Esophagus muscularis mucosa (tissue), 3 donors: Measurements from ENCODE around the gene PRKCD.

Experiments
- CTCF ChIP-seq, 3 experiments: fragments of 200-600 bp in 2 of 3; fragments of 450-650 bp in 1 of 3; sonication (generic) in 2 of 3; IDR thresholded peaks; one replicate each; pipeline ENCODE4 v1.5.1; 2017 to 2019; ENCODE audit warnings: antibody characterized with exemption in 3 of 3, mild to moderate bottlenecking in 2 of 3, moderate library complexity in 1 of 3
- EP300 ChIP-seq: sonication (generic); formaldehyde crosslinking; IDR thresholded peaks from one replicate; pipeline ENCODE4 v1.6.1; 2017; ENCODE audit warnings: antibody characterized with exemption

DNA sequence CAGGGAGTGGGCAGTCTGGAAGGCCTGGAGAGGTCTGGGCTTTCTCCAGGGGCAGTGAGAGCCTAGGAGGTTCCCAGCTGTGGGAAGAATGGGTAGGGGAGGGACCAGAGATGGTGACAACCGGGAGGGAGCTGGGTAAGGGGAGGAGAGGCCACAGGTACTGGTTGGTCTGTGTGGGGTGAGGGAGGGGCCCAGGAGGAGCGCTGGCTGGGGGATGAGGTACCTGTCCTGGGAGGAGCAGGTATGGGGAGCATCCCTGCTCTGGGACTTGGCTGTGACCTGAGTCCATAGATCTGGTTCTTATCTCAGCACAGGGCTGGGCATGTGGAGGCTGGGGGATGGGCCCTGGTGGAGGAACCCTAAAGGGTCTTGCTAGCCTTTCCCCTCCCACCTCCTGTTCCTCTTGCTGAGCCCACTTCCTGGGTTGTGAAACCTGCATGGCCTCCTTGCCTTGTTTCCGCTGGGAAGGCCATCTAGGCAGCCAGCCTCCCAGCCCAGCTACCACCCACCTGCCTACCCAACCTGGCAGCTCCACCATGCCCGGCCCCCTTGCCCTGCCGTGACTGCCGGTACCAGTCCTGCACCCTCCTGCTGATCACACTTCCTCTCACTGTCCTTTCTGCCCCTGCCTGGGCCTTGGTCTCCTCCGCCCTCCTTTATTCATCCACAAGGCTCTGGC is 11.0 kb downstream of the PRKCD start:
- no peak for TF ChIP-seq EP300
- TF ChIP-seq CTCF (IDR thresholded peaks at IDR 0.05) = no peak
